SK-N-SH (cell line): ENCODE results near the gene GNAI1.

Source experiments
- EZH2phosphoT487 ChIP-seq: fragments of 200-600 bp; sonication (generic); IDR thresholded peaks from 2 replicates; pipeline ENCODE4 v1.6.1; 2017; ENCODE audit warnings: low read depth, mixed run types, mild to moderate bottlenecking, antibody characterized with exemption, moderate library complexity, borderline replicate concordance
- POLR2AphosphoS5 ChIP-seq: IDR thresholded peaks from 2 replicates; pipeline ENCODE4 v1.6.1; 2012; ENCODE audit warnings: low read depth, low read length
- RAD21 ChIP-seq: IDR thresholded peaks from 2 replicates; pipeline ENCODE4 v1.6.1; 2012; ENCODE audit warnings: mild to moderate bottlenecking, low read length
- SMC3 ChIP-seq: IDR thresholded peaks from 2 replicates; pipeline ENCODE4 v1.6.1; 2012; ENCODE audit warnings: low read depth, low read length, improper control_type of control experiment
- TAF1 ChIP-seq: IDR thresholded peaks from 2 replicates; pipeline ENCODE4 v1.6.1; 2012; ENCODE audit warnings: low read depth, mild to moderate bottlenecking, low read length, moderate library complexity, borderline replicate concordance
- TF ChIP-seq, protein P1 (sequence below): fragments of 200-600 bp; sonication (generic); IDR thresholded peaks from 2 replicates; pipeline ENCODE4 v1.6.1; 2017; ENCODE audit warnings: antibody characterized with exemption, mild to moderate bottlenecking, moderate library complexity

DNA sequence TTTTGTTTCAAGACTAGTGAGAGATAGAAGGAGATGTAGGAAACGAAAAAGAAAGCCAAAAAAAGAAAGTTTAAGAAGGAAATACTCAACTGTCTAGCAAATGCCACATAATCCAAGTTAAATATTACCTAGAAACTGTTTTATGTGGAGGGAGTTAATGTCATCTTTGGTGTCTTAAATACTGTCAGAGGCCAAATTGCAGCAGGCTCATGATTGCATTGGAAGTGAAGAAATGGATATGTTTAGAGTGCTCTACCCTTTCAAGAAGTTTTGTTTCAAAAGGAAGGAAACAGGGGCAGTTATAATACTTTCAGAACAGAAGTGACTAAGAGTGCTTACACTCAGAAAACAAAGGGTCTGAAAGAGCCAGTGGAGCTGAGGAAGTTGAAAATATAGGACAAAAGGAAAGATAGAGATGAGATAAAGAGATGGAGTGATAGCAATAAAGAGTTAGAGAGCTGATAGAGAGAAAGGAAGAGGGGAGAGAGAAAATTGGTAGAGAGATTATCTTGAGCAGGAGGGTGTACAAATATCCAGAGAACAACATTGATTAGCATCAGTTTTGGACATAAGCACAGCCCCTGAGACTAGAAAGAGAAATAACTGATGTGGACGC lies 28.0 kb upstream of the GNAI1 start:
- TF ChIP-seq SMC3 (no peak), RAD21 (no peak), EZH2phosphoT487 (no peak), POLR2AphosphoS5 (no peak), TAF1 (no peak)
- TF ChIP-seq, protein P1, sequence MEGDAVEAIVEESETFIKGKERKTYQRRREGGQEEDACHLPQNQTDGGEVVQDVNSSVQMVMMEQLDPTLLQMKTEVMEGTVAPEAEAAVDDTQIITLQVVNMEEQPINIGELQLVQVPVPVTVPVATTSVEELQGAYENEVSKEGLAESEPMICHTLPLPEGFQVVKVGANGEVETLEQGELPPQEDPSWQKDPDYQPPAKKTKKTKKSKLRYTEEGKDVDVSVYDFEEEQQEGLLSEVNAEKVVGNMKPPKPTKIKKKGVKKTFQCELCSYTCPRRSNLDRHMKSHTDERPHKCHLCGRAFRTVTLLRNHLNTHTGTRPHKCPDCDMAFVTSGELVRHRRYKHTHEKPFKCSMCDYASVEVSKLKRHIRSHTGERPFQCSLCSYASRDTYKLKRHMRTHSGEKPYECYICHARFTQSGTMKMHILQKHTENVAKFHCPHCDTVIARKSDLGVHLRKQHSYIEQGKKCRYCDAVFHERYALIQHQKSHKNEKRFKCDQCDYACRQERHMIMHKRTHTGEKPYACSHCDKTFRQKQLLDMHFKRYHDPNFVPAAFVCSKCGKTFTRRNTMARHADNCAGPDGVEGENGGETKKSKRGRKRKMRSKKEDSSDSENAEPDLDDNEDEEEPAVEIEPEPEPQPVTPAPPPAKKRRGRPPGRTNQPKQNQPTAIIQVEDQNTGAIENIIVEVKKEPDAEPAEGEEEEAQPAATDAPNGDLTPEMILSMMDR = no peak
